HepG2 (cell line): Measurements from ENCODE around the gene FGF14. TPM values are rescaled to one million over a fixed set of nuclear protein-coding genes. Genes with fewer than 3 reads are reported as not detected.

ENCODE experiments used
- ATAC-seq: fragments of 200-7000 bp; cut with Tn5 transposase; 3 replicates; pipeline ENCODE4 v1.9.1; 2020; ENCODE audit warnings: mild to moderate bottlenecking, moderate library complexity
- BruUV-seq: library from RNA; stranded (reverse); fragments of 400-500 nt; replicated peaks from 2 replicates; lab custom pipeline; 2021; lab: Mats Ljungman, UMichigan
- CTCF ChIA-PET: fragments of 300-600 bp; formaldehyde crosslinking; extraction: SDS; loops from one replicate; lab custom pipeline; 2021; ENCODE audit warnings: low total read pairs, inconsistent platforms, low intra/inter-chr PET ratio; lab: Yijun Ruan, JAX
- POLR2A ChIA-PET: fragments of 350-600 bp; sonication (Branson Sonifier 250); formaldehyde crosslinking; loops from one replicate; lab custom pipeline; 2020; ENCODE audit warnings: antibody characterized with exemption, inconsistent platforms; lab: Yijun Ruan, JAX
- DNase-seq: peaks from one replicate; pipeline ENCODE4 v3.0.0-alpha.2; 2015; ENCODE audit warnings: low spot score
- FAIRE-seq: peaks from 3 replicates; lab custom pipeline; 2011; peaks lifted over from hg19 to GRCh38; lab: Jason Lieb, UNC
- H2AFZ ChIP-seq: one replicate; pipeline ENCODE4 v1.6.1; 2011; ENCODE audit warnings: low read length, inconsistent platforms
- H3K27ac ChIP-seq: fragments of 300-600 bp; 3 replicates; pipeline ENCODE4 v1.8.0; 2011; ENCODE audit warnings: mixed run types, mild to moderate bottlenecking, mixed read lengths, low read length, inconsistent platforms; ENCODE audit not compliant: insufficient read depth; ENCODE audit errors: extremely low read length
- H3K27me3 ChIP-seq, 2 experiments: fragments of 200-600 bp in 1 of 2; 2 replicates in 1 of 2; 3 replicates in 1 of 2; pipeline versions ENCODE4 v1.6.0 to v1.8.0; 2011; ENCODE audit warnings: low read length in 2 of 2, mild to moderate bottlenecking in 2 of 2, moderate library complexity in 2 of 2, inconsistent platforms in 1 of 2; ENCODE audit not compliant: insufficient read depth in 2 of 2, control insufficient read depth in 1 of 2
- H3K36me3 ChIP-seq, 2 experiments: fragments of 200-600 bp in 1 of 2; replicated peaks in 1 of 2; 2 replicates in 1 of 2; 3 replicates in 1 of 2; pipeline versions ENCODE4 v1.5.1 to v1.8.0; 2011; ENCODE audit warnings: low read length in 2 of 2, inconsistent platforms in 1 of 2; ENCODE audit not compliant: insufficient read depth in 2 of 2, control insufficient read depth in 1 of 2
- H3K4me1 ChIP-seq: 2 replicates; pipeline ENCODE4 v1.5.1; 2012; ENCODE audit warnings: low read length, inconsistent platforms; ENCODE audit not compliant: insufficient read depth
- H3K4me2 ChIP-seq: 2 replicates; pipeline ENCODE4 v1.6.0; 2011; ENCODE audit warnings: low read depth, low read length, inconsistent platforms
- H3K4me3 ChIP-seq, 3 experiments: fragments of 200-600 bp in 1 of 3; sonication (generic), shearing (Covaris generic) in 1 of 3; replicated peaks in 1 of 3; 2 replicates each; pipeline ENCODE4 v1.5.1; 2011 to 2016; ENCODE audit warnings: low read length in 3 of 3, inconsistent platforms in 2 of 3, low read depth in 2 of 3, mild to moderate bottlenecking in 2 of 3, control low read depth in 1 of 3, mixed read lengths in 1 of 3; ENCODE audit not compliant: insufficient read depth in 1 of 3
- H3K79me2 ChIP-seq: one replicate; pipeline ENCODE4 v1.6.1; 2011; ENCODE audit warnings: low read length, inconsistent platforms; ENCODE audit not compliant: insufficient read depth
- H3K9ac ChIP-seq: 2 replicates; pipeline ENCODE4 v1.6.0; 2011; ENCODE audit warnings: mild to moderate bottlenecking, low read depth, low read length, inconsistent platforms; ENCODE audit not compliant: insufficient read depth
- H3K9me3 ChIP-seq: 2 replicates; pipeline ENCODE4 v1.5.1; 2012; ENCODE audit warnings: mild to moderate bottlenecking, low read length
- H4K20me1 ChIP-seq: 2 replicates; pipeline ENCODE4 v1.6.0; 2011; ENCODE audit warnings: inconsistent platforms, mild to moderate bottlenecking, low read length, moderate library complexity; ENCODE audit not compliant: insufficient read depth
- ATF7-NPFF ChIP-seq: sonication (generic); formaldehyde crosslinking; IDR thresholded peaks from 2 replicates; pipeline ENCODE4 v1.8.1; 2023; ENCODE audit warnings: mild to moderate bottlenecking, low read depth, missing genetic modification reagents, moderate library complexity
- JARID2 ChIP-seq: sonication (generic); formaldehyde crosslinking; IDR thresholded peaks from 2 replicates; pipeline ENCODE4 v1.8.1; 2023; ENCODE audit warnings: missing genetic modification reagents, inconsistent platforms; ENCODE audit not compliant: insufficient replicate concordance
- KLF9 ChIP-seq: IDR thresholded peaks from 2 replicates; pipeline ENCODE4 v1.6.1; 2016; ENCODE audit warnings: low read depth
- NBN ChIP-seq: fragments of 450-650 bp; conservative IDR thresholded peaks from 2 replicates; pipeline ENCODE4 v1.6.1; 2017
- NFIB ChIP-seq: sonication (generic); formaldehyde crosslinking; IDR thresholded peaks from 2 replicates; pipeline ENCODE4 v1.9.0; 2021; ENCODE audit warnings: missing genetic modification reagents, mild to moderate bottlenecking, borderline replicate concordance
- PRDM15 ChIP-seq: sonication (generic); formaldehyde crosslinking; IDR thresholded peaks from 2 replicates; pipeline ENCODE4 v1.4.0; 2020; ENCODE audit warnings: missing genetic modification reagents
- SIX1 ChIP-seq: sonication (generic); formaldehyde crosslinking; IDR thresholded peaks from 2 replicates; pipeline ENCODE4 v1.4.0; 2020; ENCODE audit warnings: missing genetic modification reagents, borderline replicate concordance
- TBL1XR1 ChIP-seq: fragments of 150-350 bp; IDR thresholded peaks from 2 replicates; pipeline ENCODE4 v1.6.1; 2014; ENCODE audit warnings: borderline replicate concordance, low read length; ENCODE audit not compliant: partially characterized antibody
- ZHX1 ChIP-seq: sonication (generic); formaldehyde crosslinking; IDR thresholded peaks from 2 replicates; pipeline ENCODE4 v1.8.1; 2022; ENCODE audit warnings: low read depth, mild to moderate bottlenecking, missing genetic modification reagents
- ZNF597 ChIP-seq: sonication (generic); formaldehyde crosslinking; IDR thresholded peaks from 2 replicates; pipeline ENCODE4 v1.5.0; 2020; ENCODE audit warnings: missing genetic modification reagents
- ZNF768 ChIP-seq: sonication (generic); formaldehyde crosslinking; IDR thresholded peaks from 2 replicates; pipeline ENCODE4 v1.4.0; 2020; ENCODE audit warnings: missing genetic modification reagents
- ZNF777 ChIP-seq: sonication (generic); formaldehyde crosslinking; IDR thresholded peaks from 2 replicates; pipeline ENCODE4 v1.4.0; 2020; ENCODE audit warnings: missing genetic modification reagents
- WGBS: methylation state at CpG from one replicate; pipeline ENCODE4 v1.1.6; 2017; ENCODE audit warnings: low lambda C conversion rate; 5-methylcytosine and 5-hydroxymethylcytosine counted together
- in situ Hi-C: cut with HindIII; loops from 2 replicates; pipeline ENCODE4 v1.10.0; 2017; ENCODE audit warnings: low pct_unique_long_range_greater_than_20kb; ENCODE audit not compliant: extremely low pct_ligation_motif_present
- intact Hi-C: fragments of 100-400 bp; cut with micrococcal nuclease; formaldehyde crosslinking; loops from one replicate; pipeline ENCODE4 v1.10.0; 2022; ENCODE audit not compliant: unreplicated experiment
- polyA plus RNA-seq, 8 experiments: library from polyadenylated mRNA; depleted of rRNA in 3 of 8; stranded (reverse) in 7 of 8; unstranded in 1 of 8; fragments of >200 nt; fragmentation: Illumina TruSeq in 4 of 8; extraction: Trizol in 4 of 8; gene quantifications; 2 replicates each; pipeline versions ENCODE4 v1.2.1 to v1.2.3, GENCODE V29; 2011 to 2016; ENCODE audit warnings: low read depth in 4 of 8, missing spikeins in 1 of 8, mixed read lengths in 1 of 8; ENCODE audit not compliant: insufficient read depth in 1 of 8
- total RNA-seq, 5 experiments: library from RNA; depleted of rRNA; stranded (reverse); fragments of >200 nt; fragmentation: Illumina TruSeq; extraction: Trizol; gene quantifications; 2 replicates each; pipeline ENCODE4 v1.2.3, GENCODE V29; 2016; ENCODE audit warnings: low read depth in 1 of 5

The FGF14 gene
- total and polyA plus RNA-seq, 2 of the 13 experiments (the other 11 are each of a cell fraction or from before 2014, with no cell fraction given), result not detected

- FAIRE-seq, result no peak
- no peaks in the 10 kb centered on the region for H3K27me3 ChIP-seq
- 2% methylated on average over 4 of the region's 4 CpGs for WGBS
These were observed 373.6 kb downstream of the FGF14 start for GRCh38 chr13:102028206-102028605.

GRCh38 chr13:102021777-102022176 is 380.1 kb downstream of the FGF14 start:
- H3K27ac ChIP-seq, result no peak overlapping the region
- in situ Hi-C loops (no loop called here), intact Hi-C loops (no loop called here)
- ATAC-seq (no peak), DNase-seq (no peak), FAIRE-seq (no peak)
- H3K27me3 ChIP-seq, result no peaks in the 10 kb centered on the region
- no peak overlapping the region for H3K4me3 ChIP-seq
- H3K9me3 ChIP-seq, result peaks cover 23% of the 10 kb centered on the region
- 0% methylated on average over 2 of the region's 2 CpGs for WGBS
- H3K79me2 ChIP-seq, result no peaks in the 10 kb centered on the region
- H3K36me3 ChIP-seq, result no peaks in the 10 kb centered on the region
- H2AFZ ChIP-seq, result no peak overlapping the region
- BruUV-seq, result no TSS peak
- no peaks in the 10 kb centered on the region for H3K4me1 ChIP-seq
- no peak overlapping the region for H3K9ac ChIP-seq
- ChIA-PET CTCF (no interaction called here), POLR2A (no interaction called here)
- H4K20me1 ChIP-seq, result no peaks in the 10 kb centered on the region
- H3K4me2 ChIP-seq, result no peak overlapping the region
- TF ChIP-seq PRDM15 (CRISPR knock-in tag), result no peak
- TF ChIP-seq ZNF597, result no peak
- TF ChIP-seq NFIB (CRISPR knock-in tag), result no peak
- no peak for TF ChIP-seq ZHX1 (CRISPR knock-in tag)
- no peak for TF ChIP-seq ZNF777 (CRISPR knock-in tag)
- no peak for TF ChIP-seq TBL1XR1
- TF ChIP-seq ATF7-NPFF (CRISPR knock-in tag), result no peak
- TF ChIP-seq SIX1 (CRISPR knock-in tag), result no peak
- no peak for TF ChIP-seq NBN
- no peak for TF ChIP-seq JARID2 (CRISPR knock-in tag)
- no peak for TF ChIP-seq KLF9 (CRISPR knock-in tag)

More at GRCh38 chr13:102028206-102028605, 373.6 kb downstream of the FGF14 start:
- Histone ChIP-seq H3K79me2 (no peaks in the 10 kb centered on the region), H2AFZ (no peak overlapping the region), H3K4me2 (no peak overlapping the region), H3K36me3 (no peaks in the 10 kb centered on the region), H4K20me1 (no peaks in the 10 kb centered on the region), H3K4me3 (no peak overlapping the region), H3K9ac (no peak overlapping the region), H3K9me3 (no peaks in the 10 kb centered on the region), H3K4me1 (no peaks in the 10 kb centered on the region), H3K27ac (no peak overlapping the region)
- DNase-seq (no peak), ATAC-seq (no peak)
- no TSS peak for BruUV-seq
- ChIA-PET CTCF (no interaction called here), POLR2A (no interaction called here)
- TF ChIP-seq ZNF768, result no peak
- in situ Hi-C loops, result no loop called here
- intact Hi-C loops, result no loop called here
